NCI-H748 (cell line): ENCODE data around the gene TPSAB1.
"Not testable (repeated sequence)": the region's sequence is repeated elsewhere in the genome, so short reads cannot be mapped to it uniquely, and the experiment has no call there.

Experiments
- DNase-seq: peaks from one replicate; lab custom pipeline; 2025; ENCODE audit not compliant: unreplicated experiment; lab: John Stamatoyannopoulos, UW

TPSAB1 gene

GRCh38 chr16:1240436-1240835 is at the start of gene TPSAB1:
Gene TPSAB1 (plus strand): TSS chr16:1240705. CDS start chr16:1240939, 234 bp downstream.
- not testable (repeated sequence) for DNase-seq

- DNase-seq: not testable (repeated sequence)
Observed at GRCh38 chr16:1190789-1191188, 49.7 kb upstream of the TPSAB1 start.

GRCh38 chr16:1192384-1193073 is 48.0 kb upstream of the TPSAB1 start:
- no peak for DNase-seq

GRCh38 chr16:1193143-1193824 is 47.2 kb upstream of the TPSAB1 start:
- peak; percentile 32 for DNase-seq

GRCh38 chr16:1193825-1194581 is 46.5 kb upstream of the TPSAB1 start:
- DNase-seq: no peak

- DNase-seq: no peak
Observed at GRCh38 chr16:1194665-1195392, 45.7 kb upstream of the TPSAB1 start.

- no peak for DNase-seq
Observed at GRCh38 chr16:1195393-1195666, 45.2 kb upstream of the TPSAB1 start.

- no peak for DNase-seq
Observed at GRCh38 chr16:1196494-1196893, 44.0 kb upstream of the TPSAB1 start.

GRCh38 chr16:1197237-1197866 is 43.2 kb upstream of the TPSAB1 start:
- DNase-seq: peak; percentile 87

- no peak for DNase-seq
Observed at GRCh38 chr16:1198194-1198593, 42.3 kb upstream of the TPSAB1 start.

- DNase-seq: not testable (repeated sequence)
Observed at GRCh38 chr16:1198671-1199346, 41.7 kb upstream of the TPSAB1 start.

- DNase-seq: no peak
Observed at GRCh38 chr16:1199347-1200013, 41.0 kb upstream of the TPSAB1 start.

GRCh38 chr16:1200014-1200627 is 40.4 kb upstream of the TPSAB1 start:
- no peak for DNase-seq

GRCh38 chr16:1201444-1201843 is 39.1 kb upstream of the TPSAB1 start:
- DNase-seq: no peak

GRCh38 chr16:1202274-1202673 is 38.2 kb upstream of the TPSAB1 start:
- DNase-seq: no peak

GRCh38 chr16:1204933-1205332 is 35.6 kb upstream of the TPSAB1 start:
- DNase-seq: no peak

GRCh38 chr16:1206326-1206725 is 34.2 kb upstream of the TPSAB1 start:
- DNase-seq: no peak

- no peak for DNase-seq
Observed at GRCh38 chr16:1206786-1207185, 33.7 kb upstream of the TPSAB1 start.

- DNase-seq: no peak
Observed at GRCh38 chr16:1208239-1208830, 32.2 kb upstream of the TPSAB1 start.
